K562 (cell line): Measurements from ENCODE around the gene ALG1L2. TPM values are rescaled to one million over a fixed set of nuclear protein-coding genes. Genes with fewer than 3 reads are reported as not detected.

ENCODE experiments used
- ATAC-seq: fragments of 200-7000 bp; cut with Tn5 transposase; 3 replicates; pipeline ENCODE4 v1.9.1; 2020; ENCODE audit warnings: moderate library complexity
- BruUV-seq: library from RNA; stranded (reverse); fragments of 400-500 nt; replicated peaks from 2 replicates; lab custom pipeline; 2021; lab: Mats Ljungman, UMichigan
- CTCF ChIA-PET: fragments of 300-600 bp; formaldehyde crosslinking; extraction: SDS; loops from one replicate; lab custom pipeline; 2021; ENCODE audit warnings: low intra/inter-chr PET ratio; lab: Yijun Ruan, JAX
- POLR2A ChIA-PET: fragments of 300-600, 350-650 bp; sonication (Branson Sonifier 250); formaldehyde crosslinking; extraction: SDS; loops from one replicate; lab custom pipeline; 2021; ENCODE audit warnings: antibody characterized with exemption, inconsistent platforms; lab: Yijun Ruan, JAX
- DNase-seq, 4 experiments: peaks; one replicate each; pipeline versions ENCODE4 v3.0.0 to v3.0.0-alpha.2; 2011 to 2018; ENCODE audit warnings: low spot score in 3 of 4, mixed read lengths in 3 of 4; ENCODE audit errors: extremely low read depth in 1 of 4
- FAIRE-seq: peaks from 2 replicates; lab custom pipeline; 2011; peaks lifted over from hg19 to GRCh38; lab: Jason Lieb, UNC
- H2AFZ ChIP-seq: 2 replicates; pipeline ENCODE4 v1.6.0; 2011; ENCODE audit warnings: low read depth, low read length, control low read depth, inconsistent platforms
- H3K27ac ChIP-seq: fragments of 200-600 bp; 3 replicates; pipeline ENCODE4 v1.8.0; 2011; ENCODE audit warnings: low read depth, mild to moderate bottlenecking, control low read depth, inconsistent platforms, low read length, moderate library complexity, mixed read lengths; ENCODE audit errors: extremely low read depth
- H3K27me3 ChIP-seq, 2 experiments: fragments of 300-600 bp in 1 of 2; 2 replicates in 1 of 2; 3 replicates in 1 of 2; pipeline versions ENCODE4 v1.6.0 to v1.8.0; 2011; ENCODE audit warnings: inconsistent platforms in 2 of 2, low read length in 2 of 2, mild to moderate bottlenecking in 1 of 2, mixed read lengths in 1 of 2, moderate library complexity in 1 of 2; ENCODE audit not compliant: control insufficient read depth in 2 of 2, insufficient read depth in 2 of 2
- H3K36me3 ChIP-seq: fragments of 300-600 bp; 3 replicates; pipeline ENCODE4 v1.8.0; 2011; ENCODE audit warnings: mild to moderate bottlenecking, low read length, inconsistent platforms; ENCODE audit not compliant: control insufficient read depth, insufficient read depth
- H3K4me1 ChIP-seq, 2 experiments: fragments of 200-600 bp in 1 of 2; replicated peaks in 1 of 2; 2 replicates in 1 of 2; 3 replicates in 1 of 2; pipeline versions ENCODE4 v1.5.1 to v1.8.0; 2011; ENCODE audit warnings: inconsistent platforms in 2 of 2, low read length in 2 of 2, mild to moderate bottlenecking in 1 of 2, mixed read lengths in 1 of 2, moderate library complexity in 1 of 2; ENCODE audit not compliant: control insufficient read depth in 2 of 2, insufficient read depth in 2 of 2
- H3K4me2 ChIP-seq: 2 replicates; pipeline ENCODE4 v1.6.1; 2011; ENCODE audit warnings: low read length, control low read depth, inconsistent platforms, mixed read lengths; ENCODE audit not compliant: insufficient read depth
- H3K4me3 ChIP-seq: fragments of 200-600 bp; sonication (generic), shearing (Covaris generic); 2 replicates; pipeline ENCODE4 v1.5.1; 2016; ENCODE audit warnings: control low read depth, inconsistent platforms
- H3K79me2 ChIP-seq: fragments of 200-600 bp; 3 replicates; pipeline ENCODE4 v1.8.0; 2011; ENCODE audit warnings: low read length, inconsistent platforms; ENCODE audit not compliant: control insufficient read depth, insufficient read depth
- H3K9ac ChIP-seq, 2 experiments: 2 replicates each; pipeline versions ENCODE4 v1.6.0 to v1.6.1; 2011; ENCODE audit warnings: low read depth in 2 of 2, low read length in 2 of 2, control low read depth in 1 of 2, inconsistent platforms in 1 of 2, mild to moderate bottlenecking in 1 of 2, mixed read lengths in 1 of 2; ENCODE audit not compliant: insufficient read depth in 1 of 2
- H3K9me1 ChIP-seq: one replicate; pipeline ENCODE4 v1.6.0; 2011; ENCODE audit warnings: inconsistent platforms, mild to moderate bottlenecking, low read length, moderate library complexity; ENCODE audit not compliant: control insufficient read depth, insufficient read depth
- H3K9me3 ChIP-seq: replicated peaks from 2 replicates; pipeline ENCODE4 v1.5.1; 2011; ENCODE audit warnings: low read depth, low read length, inconsistent platforms; ENCODE audit not compliant: control insufficient read depth, insufficient read depth
- H4K20me1 ChIP-seq: replicated peaks from 2 replicates; pipeline ENCODE4 v1.6.1; 2011; ENCODE audit warnings: low read length, inconsistent platforms, mixed read lengths; ENCODE audit not compliant: control insufficient read depth, insufficient read depth
- BHLHE40 ChIP-seq: IDR thresholded peaks from 2 replicates; pipeline ENCODE4 v1.6.1; 2011; ENCODE audit warnings: low read length, improper control_type of control experiment
- ELF2 ChIP-seq: fragments of 250-450 bp; sonication (Bioruptor Pico); IDR thresholded peaks from 2 replicates; pipeline ENCODE4 v1.5.0; 2021; ENCODE audit warnings: mild to moderate bottlenecking
- HOXB6 ChIP-seq: fragments of 250-450 bp; sonication (Bioruptor Pico); IDR thresholded peaks from 2 replicates; pipeline ENCODE4 v1.5.1; 2022; ENCODE audit warnings: mild to moderate bottlenecking, borderline replicate concordance
- JUNB ChIP-seq: fragments of 450-650 bp; formaldehyde crosslinking; conservative IDR thresholded peaks from 2 replicates; pipeline ENCODE4 v1.4.0; 2020; ENCODE audit warnings: mild to moderate bottlenecking
- KDM1A ChIP-seq, 2 experiments: fragments of 450-650 bp; IDR thresholded peaks; 2 replicates each; pipeline ENCODE4 v1.6.1; 2016; ENCODE audit warnings: mild to moderate bottlenecking in 2 of 2
- PKNOX1 ChIP-seq: fragments of 450-650 bp; IDR thresholded peaks from 2 replicates; pipeline ENCODE4 v1.6.1; 2016
- POLR2B ChIP-seq: fragments of 450-650 bp; IDR thresholded peaks from 2 replicates; pipeline ENCODE4 v1.6.1; 2018; ENCODE audit warnings: low read depth; ENCODE audit not compliant: partially characterized antibody
- TRIM24 ChIP-seq, 2 experiments: fragments of 450-650 bp; IDR thresholded peaks; 2 replicates each; pipeline ENCODE4 v1.6.1; 2016
- WGBS: fragments of 100-300 bp; shearing (Covaris generic); methylation state at CpG from one replicate; pipeline ENCODE4 v1.1.6; 2016; ENCODE audit warnings: low coverage, mixed read lengths; ENCODE audit not compliant: insufficient coverage; ENCODE audit errors: missing lambda C conversion rate; 5-methylcytosine and 5-hydroxymethylcytosine counted together
- in situ Hi-C: fragments of 300-500 bp; cut with MboI; formaldehyde crosslinking; loops from 4 replicates; pipeline ENCODE4 v1.15.0; 2018; ENCODE audit warnings: inconsistent platforms, mixed read lengths
- intact Hi-C: fragments of 100-400 bp; cut with micrococcal nuclease; formaldehyde crosslinking; loops from 2 replicates; pipeline ENCODE4 v1.14.2; 2022
- polyA plus RNA-seq, 8 experiments: library from polyadenylated mRNA; depleted of rRNA in 4 of 8; stranded (reverse) in 5 of 8; unstranded in 3 of 8; fragments of >200 nt; fragmentation: Nextera tagmentation in 2 of 8; fragmentation: Illumina TruSeq in 1 of 8; extraction: Ambion mirVana in 2 of 8; extraction: Trizol in 1 of 8; gene quantifications; 2 replicates each; pipeline versions ENCODE4 v1.2.1 to v1.2.3, GENCODE V29; 2011 to 2014; ENCODE audit warnings: inconsistent platforms in 1 of 8, missing spikeins in 1 of 8
- total RNA-seq, 7 experiments: library from RNA; depleted of rRNA in 6 of 7; stranded (reverse); fragments of >200 nt in 6 of 7; fragmentation: Illumina TruSeq in 2 of 7; extraction: Trizol in 2 of 7; gene quantifications; 2 replicates each; pipeline versions ENCODE4 v1.2.1 to v1.2.3, GENCODE V29; 2011 to 2021; ENCODE audit warnings: low replicate concordance in 1 of 7

ALG1L2 gene
- total and polyA plus RNA-seq, 9 of the 15 experiments (the other 6 are each of a cell fraction or from before 2014, with no cell fraction given): 0.10 to 1.1 (median 0.33) TPM; not detected in 2

GRCh38 chr3:130044370-130044769 lies 37.3 kb upstream of the ALG1L2 start:
- intact Hi-C loops: no loop called here
- Histone ChIP-seq H4K20me1 (no peaks in the 10 kb centered on the region), H3K4me3 (no peak overlapping the region), H3K27ac (no peak overlapping the region)
- no peak for FAIRE-seq
- no TSS peak for BruUV-seq
- POLR2A ChIA-PET: no interaction called here
- TF ChIP-seq TRIM24 (IDR thresholded peaks at IDR 0.05): no peak
- no peak for TF ChIP-seq PKNOX1
- TF ChIP-seq KDM1A (IDR thresholded peaks at IDR 0.05): peak in 1 of 2 experiments; percentile 71; a peak in 1 of 4 replicates
- no peak for TF ChIP-seq POLR2B
- TF ChIP-seq HOXB6 (CRISPR knock-in tag): no peak
- no peak for TF ChIP-seq JUNB (CRISPR knock-in tag)
- no peak for TF ChIP-seq ELF2
- 0 out of 2 replicates have a peak, but pooled peaks have one; percentile 19 for TF ChIP-seq BHLHE40
- TF ChIP-seq, all 486 proteins: peak for 2
- 13% methylated on average over 11 of the region's 11 CpGs for WGBS
- in situ Hi-C loops: no loop called here
- Histone ChIP-seq H3K36me3 (no peaks in the 10 kb centered on the region), H3K79me2 (no peaks in the 10 kb centered on the region), H2AFZ (no peak overlapping the region), H3K9me1 (no peaks in the 10 kb centered on the region), H3K4me1 (no peaks in the 10 kb centered on the region; a peak in 3 of 5 replicates), H3K4me2 (no peak overlapping the region), H3K27me3 (peaks cover 0 to 4% of the 10 kb centered on the region in 2 experiments; a peak in 1 of 5 replicates), H3K9ac (no peak overlapping the region), H3K9me3 (no peaks in the 10 kb centered on the region)
- CTCF ChIA-PET: no interaction called here
- no peak for ATAC-seq
- DNase-seq: no peak
